ENCODE results near the gene BNIPL.

The BNIPL gene

GRCh38 chr1:151059109-151060006, 23.0 kb downstream of the BNIPL start, which contains the start of gene CDC42SE1:
TSS of gene CDC42SE1 (minus strand) at chr1:151059622. CDS start at chr1:151055730, 3,892 bp downstream.
- DNase-seq = peak; percentile 61 to 86

- DNase-seq = peak; percentile 73 to 83
These were observed 23.7 kb downstream of the BNIPL start, which contains the start of gene MLLT11 for GRCh38 chr1:151060007-151060656. TSS of gene MLLT11 (plus strand) at chr1:151060397. CDS start at chr1:151067225, 6,828 bp downstream.

GRCh38 chr1:151060657-151061421, 24.5 kb downstream of the BNIPL start:
- peak; percentile 18 to 36 for DNase-seq

- no peak for DNase-seq
These were observed 25.3 kb downstream of the BNIPL start for GRCh38 chr1:151061704-151062103.

GRCh38 chr1:151062741-151063371, 26.5 kb downstream of the BNIPL start:
- no peak for DNase-seq

- DNase-seq = no peak
These were observed 28.8 kb downstream of the BNIPL start for GRCh38 chr1:151065089-151065645.

GRCh38 chr1:151067185-151067584, 30.8 kb downstream of the BNIPL start:
- DNase-seq = no peak

GRCh38 chr1:151069103-151069486, 32.7 kb downstream of the BNIPL start:
- no peak for DNase-seq

- peak; percentile 96 to 97 for DNase-seq
These were observed 34.3 kb downstream of the BNIPL start, which contains the start of gene GABPB2 for GRCh38 chr1:151070474-151071276. TSS of gene GABPB2 (plus strand) at chr1:151070761. CDS start at chr1:151088190, 17,429 bp downstream.

- no peak for DNase-seq
These were observed 35.8 kb downstream of the BNIPL start for GRCh38 chr1:151072224-151072623.

GRCh38 chr1:151085953-151086559, 49.7 kb downstream of the BNIPL start:
- no peak for DNase-seq
